A172 (cell line): ENCODE measurements around the gene LINC00237. TPM values are rescaled to one million over a fixed set of nuclear protein-coding genes. Genes with fewer than 3 reads are reported as not detected.

Source experiments
- DNase-seq: peaks from one replicate; pipeline ENCODE4 v3.0.0-alpha.2; 2015; ENCODE audit warnings: low spot score
- total RNA-seq: library from RNA; depleted of rRNA; stranded (reverse); fragments of >200 nt; shearing (Covaris generic); gene quantifications from 2 replicates; pipeline ENCODE4 v1.2.3, GENCODE V29; 2014

The LINC00237 gene
- total RNA-seq, 1 experiment from 2014 or later: not detected

DNA sequence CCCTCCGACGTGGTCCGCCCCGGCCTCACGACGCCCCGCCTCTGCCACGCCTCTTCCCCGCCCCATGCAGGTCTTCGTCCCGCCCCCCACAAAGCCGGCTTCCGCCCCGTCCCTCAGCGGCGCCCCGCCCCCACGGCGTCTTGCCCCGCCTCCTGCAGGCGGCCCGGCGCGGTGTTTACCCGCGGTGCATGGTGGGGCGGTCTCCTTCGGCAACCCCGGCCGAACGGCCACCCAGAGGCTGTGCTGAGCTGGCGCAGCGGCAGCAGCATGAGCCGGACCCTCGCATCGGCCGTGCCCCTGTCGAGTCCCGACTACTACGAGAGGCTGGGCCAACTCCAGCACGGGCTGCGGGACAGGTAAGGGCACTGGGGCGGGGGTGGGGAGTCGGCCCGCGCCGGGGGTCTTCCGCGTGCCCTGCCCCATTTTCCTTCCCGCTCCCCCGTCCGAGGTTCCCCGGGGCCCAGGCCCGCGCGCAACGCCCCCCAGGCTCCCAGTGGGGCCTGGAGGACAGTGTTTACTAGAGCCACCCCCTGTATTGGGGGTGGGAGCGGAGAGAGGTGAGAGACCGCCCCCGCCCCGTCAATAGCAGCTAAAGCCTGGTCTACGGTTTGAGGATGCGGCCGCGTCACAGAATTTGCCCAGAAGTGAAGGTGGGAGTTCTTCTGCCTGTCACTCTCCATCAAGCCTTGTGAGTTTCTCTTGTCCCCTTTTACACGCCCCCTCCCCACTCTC lies 19.9 kb upstream of the LINC00237 start, which contains the start of gene KIZ:
KIZ (plus strand) TSS at position 234 of the 732 bp plus-strand sequence; CDS start at position 268, 34 bp downstream.
- peak; percentile 78 for DNase-seq

GRCh38 chr20:21125072-21125848 lies 19.1 kb upstream of the LINC00237 start:
- DNase-seq: peak; percentile 67

DNA sequence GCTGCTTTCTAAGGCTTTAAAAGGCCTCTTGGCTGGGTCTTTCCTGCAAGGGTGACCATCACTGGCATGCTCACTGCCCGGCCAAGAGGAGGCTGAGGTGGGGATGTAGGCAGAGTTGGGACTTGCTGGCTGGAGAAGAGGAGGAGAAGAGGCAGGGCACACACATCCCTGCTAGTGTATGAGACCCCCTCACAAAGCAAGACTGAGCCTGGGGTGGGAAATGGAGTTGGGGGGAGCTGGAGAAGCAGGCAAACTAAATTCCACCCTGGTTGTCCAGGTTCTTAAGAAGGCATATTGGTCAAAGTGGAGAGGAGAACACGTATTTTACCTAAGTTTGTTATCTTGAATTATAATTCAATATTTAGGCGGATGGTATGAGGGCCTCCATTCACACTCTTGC lies 18.0 kb upstream of the LINC00237 start:
- no peak for DNase-seq

- DNase-seq: no peak
Observed at GRCh38 chr20:21118782-21119181, 12.6 kb upstream of the LINC00237 start.

DNA sequence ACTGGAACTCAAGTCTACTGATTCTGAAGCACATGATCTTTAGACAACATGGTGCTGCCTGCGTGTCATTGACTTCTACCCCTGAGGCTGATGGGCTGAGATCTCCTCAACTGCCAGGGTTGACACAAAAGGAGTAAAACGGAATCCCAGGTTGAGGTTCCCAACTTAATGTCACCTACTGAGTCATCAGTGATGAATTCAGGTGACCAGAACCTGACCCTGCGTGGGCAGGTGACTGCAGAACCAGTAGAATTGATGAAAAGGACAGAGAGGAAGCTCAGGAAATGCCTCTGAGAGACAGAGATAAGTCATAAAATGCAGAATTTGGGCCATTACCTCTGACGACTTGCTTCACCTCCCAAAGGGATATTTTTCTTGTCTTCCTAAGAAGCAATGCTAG lies 12.0 kb upstream of the LINC00237 start:
- no peak for DNase-seq

GRCh38 chr20:21117521-21117920 lies 11.4 kb upstream of the LINC00237 start:
- DNase-seq: no peak

DNA sequence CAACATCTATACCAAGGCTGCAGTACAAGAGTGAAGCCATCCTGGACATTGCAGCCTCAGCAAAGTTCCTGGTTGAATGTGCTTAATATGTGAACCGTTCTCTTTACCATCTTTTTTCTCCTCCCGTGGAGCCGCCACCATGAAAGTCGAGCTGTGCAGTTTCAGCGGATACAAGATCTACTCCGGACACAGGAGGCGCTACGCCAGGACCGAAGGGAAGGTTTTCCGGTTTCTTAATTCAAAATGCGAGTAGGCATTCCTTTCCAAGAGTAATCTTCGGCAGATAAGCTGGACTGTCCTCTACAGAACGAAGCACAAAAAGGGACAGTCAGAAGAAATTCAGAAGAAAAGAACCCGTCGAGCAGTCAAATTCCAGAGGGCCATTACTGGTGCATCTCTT lies 8.4 kb upstream of the LINC00237 start:
- DNase-seq: no peak

DNA sequence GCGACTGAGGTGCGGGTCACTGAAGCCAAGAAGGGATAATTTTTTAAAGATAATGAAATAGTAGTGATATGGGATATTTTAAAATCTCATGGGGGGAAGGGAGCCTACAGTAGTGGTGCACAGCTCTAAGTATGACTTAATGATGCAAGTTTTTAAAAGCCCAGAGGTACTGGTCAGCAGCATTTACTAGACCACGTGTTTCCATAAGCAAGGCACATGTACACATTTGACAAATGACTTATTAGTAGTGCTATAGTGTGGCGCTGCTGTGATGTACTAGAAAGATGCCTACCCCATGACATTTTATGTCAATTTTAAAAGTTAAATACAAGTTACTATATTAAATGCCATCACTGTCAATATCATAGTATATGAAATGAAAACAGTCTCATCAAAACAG lies 7.5 kb upstream of the LINC00237 start:
- no peak for DNase-seq

GRCh38 chr20:21111416-21111815 lies 5.3 kb upstream of the LINC00237 start:
- DNase-seq: no peak

DNA sequence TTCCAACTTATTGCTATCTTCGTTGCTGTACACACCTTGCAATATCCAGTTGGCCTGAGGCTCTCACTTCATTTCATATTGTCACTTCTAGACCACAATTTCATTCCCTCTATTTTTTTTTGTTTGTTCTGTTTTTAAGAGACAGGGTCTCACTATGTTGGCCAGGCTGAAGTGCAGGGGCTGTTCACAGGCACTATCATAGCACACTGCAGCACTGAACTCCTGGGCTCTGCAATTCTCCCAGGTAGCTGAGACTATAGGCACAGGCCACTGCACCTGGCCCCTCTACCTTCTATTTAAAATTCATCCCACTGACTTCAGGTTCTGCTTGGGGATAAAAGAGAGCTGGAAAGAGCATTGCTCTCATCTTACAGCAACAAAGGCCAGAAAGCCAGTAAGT lies 4.7 kb upstream of the LINC00237 start:
- no peak for DNase-seq

DNA sequence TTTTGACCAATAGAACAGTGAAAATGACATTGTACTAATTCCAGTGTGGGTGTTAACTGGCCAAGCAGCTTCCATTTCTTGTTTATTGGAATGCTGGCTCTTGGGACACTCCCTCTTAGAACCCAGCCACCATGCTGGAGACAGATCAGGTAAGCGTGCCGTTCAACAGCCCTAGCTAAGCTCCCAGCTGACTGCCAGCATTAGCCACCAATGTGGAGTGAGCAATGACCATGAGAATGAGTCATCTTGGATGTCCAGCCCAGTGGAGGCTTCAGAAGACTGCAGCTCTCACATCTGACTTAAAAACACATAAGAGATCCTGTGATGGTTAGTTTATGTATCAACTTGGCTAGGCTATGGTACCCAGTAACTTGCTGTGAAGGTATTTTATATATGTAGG lies 3.0 kb upstream of the LINC00237 start:
- no peak for DNase-seq

DNA sequence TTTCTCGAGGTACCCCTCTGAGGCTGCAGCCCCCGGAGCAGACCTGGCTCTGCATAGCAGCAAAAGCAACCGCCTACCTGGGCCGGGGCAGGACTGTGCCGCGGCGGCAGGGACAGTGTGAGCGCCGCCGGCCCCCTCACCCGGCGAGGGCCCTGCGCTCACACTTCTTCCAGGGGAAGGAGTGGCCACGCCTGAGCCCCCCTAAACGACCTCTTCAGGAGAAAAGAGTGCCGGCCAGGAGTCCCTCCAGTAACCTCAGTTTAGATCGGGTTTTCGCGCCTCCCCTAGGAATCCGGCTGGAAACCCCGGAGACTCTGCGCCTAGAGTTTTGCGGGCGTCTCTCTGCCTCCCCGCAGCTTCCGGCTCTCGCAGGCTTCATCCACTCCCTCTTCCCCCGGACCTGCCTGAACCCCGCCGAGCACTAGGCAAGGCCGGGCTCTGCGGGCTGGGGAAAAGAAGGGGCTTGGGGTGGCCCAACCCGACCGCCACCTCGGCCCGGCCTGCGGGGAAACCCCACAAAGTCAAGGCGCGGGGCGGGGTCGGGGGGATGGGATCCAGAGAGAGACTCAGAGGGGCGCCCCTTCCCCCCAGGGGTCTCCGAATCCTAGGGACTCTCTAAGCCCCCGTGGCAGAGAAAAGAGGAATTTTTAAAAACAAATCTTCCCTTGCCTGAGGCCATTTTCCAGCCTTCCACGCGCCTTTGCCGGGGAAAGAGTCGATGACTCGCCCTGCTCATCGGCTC lies 558 bp downstream of the LINC00237 start:
- DNase-seq: no peak

GRCh38 chr20:21104921-21105320 lies 1.2 kb downstream of the LINC00237 start:
- DNase-seq: no peak

- DNase-seq: no peak
Observed at GRCh38 chr20:21104466-21104761, 1.7 kb downstream of the LINC00237 start.

GRCh38 chr20:21103582-21104465 lies 2.3 kb downstream of the LINC00237 start:
- no peak for DNase-seq

GRCh38 chr20:21102603-21103311 lies 3.4 kb downstream of the LINC00237 start:
- DNase-seq: no peak

DNA sequence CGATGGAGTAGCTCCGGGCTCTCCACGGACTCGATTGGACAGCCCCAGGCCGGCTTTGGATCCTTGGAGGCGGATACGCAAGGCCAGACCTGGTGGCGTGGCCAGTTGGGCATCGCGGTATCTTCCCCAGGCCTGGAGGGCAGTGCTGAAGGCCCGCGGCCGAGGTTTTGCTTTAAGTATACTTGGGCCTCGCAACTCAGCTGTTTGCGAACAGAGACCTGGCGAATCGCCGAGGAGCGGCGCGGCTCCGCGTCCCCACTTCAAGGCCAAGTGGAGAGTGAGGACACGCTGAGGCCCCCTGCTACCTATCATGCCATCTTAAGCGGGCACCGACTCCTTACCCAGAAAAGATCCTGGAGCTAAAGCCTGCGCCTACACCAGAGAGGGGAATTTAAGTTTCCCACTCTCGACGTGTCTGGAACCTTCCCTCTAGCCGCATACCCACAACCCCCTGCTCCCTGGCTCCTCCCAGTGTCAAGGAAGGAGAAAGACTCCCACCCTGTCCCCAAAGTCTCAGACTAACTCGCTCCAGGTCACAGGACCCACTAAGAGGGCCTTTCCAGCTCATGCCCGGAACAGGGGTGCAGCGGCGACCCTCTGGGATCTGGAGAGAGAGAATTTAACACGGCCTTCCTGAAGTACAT lies 4.1 kb downstream of the LINC00237 start:
- DNase-seq: no peak

- no peak for DNase-seq
Observed at GRCh38 chr20:21101453-21101931, 4.7 kb downstream of the LINC00237 start.

DNA sequence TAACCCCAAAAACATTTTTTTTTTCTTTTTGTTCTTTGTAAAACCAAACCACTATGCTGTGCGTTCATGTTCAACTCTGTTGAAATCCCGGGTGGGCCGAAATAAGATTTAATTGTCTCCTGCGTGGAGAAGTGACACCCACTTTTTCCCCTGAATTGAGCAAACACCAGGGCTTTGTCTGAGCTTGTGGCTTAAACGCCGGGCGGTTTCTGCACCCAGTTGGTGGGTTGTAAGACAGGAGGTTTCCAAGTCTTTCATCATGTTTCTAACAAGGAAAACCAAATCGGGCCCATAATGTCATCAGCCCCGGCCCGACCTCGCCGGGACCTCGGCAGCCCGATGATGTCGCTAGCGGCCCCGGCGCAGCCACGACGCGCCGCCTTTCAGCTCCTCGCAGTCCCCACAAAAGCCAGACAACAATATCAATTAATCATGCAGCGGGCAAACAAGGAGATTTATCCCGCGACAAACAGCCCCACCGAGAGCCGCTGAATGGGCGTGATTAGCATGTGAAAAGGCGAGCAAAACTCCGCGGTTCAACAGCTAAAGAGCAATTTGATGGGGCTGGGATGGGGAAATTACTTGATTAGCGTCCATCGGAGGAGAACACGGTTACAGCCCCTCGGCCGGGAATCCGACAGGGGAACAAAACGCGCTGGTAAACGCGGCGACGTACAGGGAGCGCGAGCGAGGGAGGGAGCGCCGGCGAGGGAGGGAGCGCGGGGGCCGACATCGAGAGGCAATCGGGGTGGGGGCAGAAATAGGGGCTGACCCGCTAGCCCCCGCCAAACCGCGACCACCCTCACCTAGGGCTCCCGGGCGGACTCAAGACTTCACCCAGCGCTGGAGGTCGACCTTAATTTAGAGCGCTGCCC lies 5.3 kb downstream of the LINC00237 start:
- no peak for DNase-seq
